Mesenchymal stem cell (in vitro differentiated cells and primary cell): ENCODE measurements around the gene RPS10.
"Not testable (repeated sequence)": the region's sequence is repeated elsewhere in the genome, so short reads cannot be mapped to it uniquely, and the experiment has no call there.

Experiments used
- DNase-seq: peaks from one replicate; pipeline ENCODE4 v3.0.0-alpha.2; 2013
- H2AFZ ChIP-seq: one replicate; pipeline ENCODE4 v1.6.1; 2013; ENCODE audit warnings: low read depth, mild to moderate bottlenecking, control low read depth, inconsistent platforms, low read length, moderate library complexity
- H2AK5ac ChIP-seq: 2 replicates; pipeline ENCODE4 v1.6.1; 2013; ENCODE audit warnings: low read length, moderate library complexity, mild to moderate bottlenecking, inconsistent platforms; ENCODE audit not compliant: severe bottlenecking
- H2BK120ac ChIP-seq: one replicate; pipeline ENCODE4 v1.6.1; 2013; ENCODE audit warnings: low read depth, mild to moderate bottlenecking, inconsistent platforms, low read length, moderate library complexity
- H2BK12ac ChIP-seq, 2 experiments: one replicate each; pipeline ENCODE4 v1.6.1; 2013; ENCODE audit warnings: inconsistent platforms in 2 of 2, low read length in 2 of 2, mild to moderate bottlenecking in 2 of 2, moderate library complexity in 2 of 2, control low read depth in 1 of 2
- H2BK15ac ChIP-seq: one replicate; pipeline ENCODE4 v1.6.1; 2013; ENCODE audit warnings: mild to moderate bottlenecking, low read depth, inconsistent platforms; ENCODE audit not compliant: poor library complexity, severe bottlenecking
- H2BK5ac ChIP-seq: 2 replicates; pipeline ENCODE4 v1.6.1; 2013; ENCODE audit warnings: low read depth, mild to moderate bottlenecking, low read length, control low read depth, inconsistent platforms; ENCODE audit not compliant: poor library complexity, severe bottlenecking
- H3K14ac ChIP-seq, 2 experiments: one replicate each; pipeline ENCODE4 v1.6.1; 2013; ENCODE audit warnings: inconsistent platforms in 2 of 2, low read length in 2 of 2, control low read depth in 1 of 2, mild to moderate bottlenecking in 1 of 2, moderate library complexity in 1 of 2
- H3K18ac ChIP-seq, 2 experiments: one replicate each; pipeline ENCODE4 v1.6.1; 2013; ENCODE audit warnings: inconsistent platforms in 2 of 2, low read length in 2 of 2, control low read depth in 1 of 2, low read depth in 1 of 2, mild to moderate bottlenecking in 1 of 2
- H3K23ac ChIP-seq, 2 experiments: one replicate each; pipeline ENCODE4 v1.6.1; 2013; ENCODE audit warnings: inconsistent platforms in 2 of 2, low read length in 2 of 2, mild to moderate bottlenecking in 2 of 2, moderate library complexity in 2 of 2, control low read depth in 1 of 2
- H3K27ac ChIP-seq: 2 replicates; pipeline ENCODE4 v1.5.1; 2013; ENCODE audit warnings: mild to moderate bottlenecking, moderate library complexity, low read length, control low read depth, inconsistent platforms; ENCODE audit not compliant: poor library complexity, severe bottlenecking
- H3K27me3 ChIP-seq, 2 experiments: 2 replicates each; pipeline versions ENCODE4 v1.6.1 to v1.7.0; 2013; ENCODE audit warnings: low read length in 2 of 2, mild to moderate bottlenecking in 2 of 2, moderate library complexity in 2 of 2, control low read depth in 1 of 2, inconsistent platforms in 1 of 2; ENCODE audit not compliant: control insufficient read depth in 1 of 2, insufficient read depth in 1 of 2
- H3K36me3 ChIP-seq, 2 experiments: 2 replicates each; pipeline versions ENCODE4 v1.6.1 to v1.7.0; 2013; ENCODE audit warnings: low read length in 2 of 2, control low read depth in 1 of 2, inconsistent platforms in 1 of 2, low read depth in 1 of 2, mild to moderate bottlenecking in 1 of 2; ENCODE audit not compliant: insufficient read depth in 2 of 2, control insufficient read depth in 1 of 2
- H3K4ac ChIP-seq, 2 experiments: one replicate each; pipeline ENCODE4 v1.6.1; 2013; ENCODE audit warnings: inconsistent platforms in 2 of 2, low read length in 2 of 2, mild to moderate bottlenecking in 2 of 2, moderate library complexity in 2 of 2, control low read depth in 1 of 2, low read depth in 1 of 2
- H3K4me1 ChIP-seq: 2 replicates; pipeline ENCODE4 v1.6.1; 2013; ENCODE audit warnings: low read depth, low read length, control low read depth; ENCODE audit not compliant: control insufficient read depth, insufficient read depth
- H3K4me2 ChIP-seq: 2 replicates; pipeline ENCODE4 v1.6.1; 2013; ENCODE audit warnings: low read length, mild to moderate bottlenecking, inconsistent platforms; ENCODE audit not compliant: poor library complexity, severe bottlenecking
- H3K4me3 ChIP-seq, 2 experiments: 2 replicates each; pipeline versions ENCODE4 v1.5.1 to v1.7.0; 2013; ENCODE audit warnings: low read length in 2 of 2, mild to moderate bottlenecking in 2 of 2, control low read depth in 1 of 2, low read depth in 1 of 2; ENCODE audit not compliant: insufficient read depth in 1 of 2
- H3K79me1 ChIP-seq: replicated peaks from 2 replicates; pipeline ENCODE4 v1.6.1; 2013; ENCODE audit warnings: mild to moderate bottlenecking, control low read depth, low read length, inconsistent platforms; ENCODE audit not compliant: poor library complexity, severe bottlenecking
- H3K9ac ChIP-seq: 2 replicates; pipeline ENCODE4 v1.7.0; 2013; ENCODE audit warnings: mild to moderate bottlenecking, low read length, moderate library complexity
- H3K9me3 ChIP-seq: 2 replicates; pipeline ENCODE4 v1.7.0; 2013; ENCODE audit warnings: mild to moderate bottlenecking, low read length; ENCODE audit not compliant: control insufficient read depth
- H4K8ac ChIP-seq: one replicate; pipeline ENCODE4 v1.6.1; 2013; ENCODE audit warnings: inconsistent platforms, mild to moderate bottlenecking, low read length, moderate library complexity
- H4K91ac ChIP-seq: one replicate; pipeline ENCODE4 v1.6.1; 2013; ENCODE audit warnings: mild to moderate bottlenecking, low read length, inconsistent platforms
- WGBS: methylation state at CpG from one replicate; pipeline ENCODE4 v1.1.7; 2013; ENCODE audit warnings: mixed read lengths; 5-methylcytosine and 5-hydroxymethylcytosine counted together

The RPS10 gene

GRCh38 chr6:34377984-34378383, 47.9 kb downstream of the RPS10 start:
- peaks cover 7% of the 10 kb centered on the region for H3K4me1 ChIP-seq
- no peak overlapping the region for H4K8ac ChIP-seq
- H3K4me2 ChIP-seq, result no peak overlapping the region
- H2BK12ac ChIP-seq, result no peak overlapping the region
- H3K36me3 ChIP-seq, result no peaks in the 10 kb centered on the region
- no peak overlapping the region for H3K27ac ChIP-seq
- H2BK5ac ChIP-seq, result no peak overlapping the region
- H4K91ac ChIP-seq, result no peak overlapping the region
- H3K79me1 ChIP-seq, result peaks cover 14% of the 10 kb centered on the region
- no peak overlapping the region for H2BK120ac ChIP-seq
- no peaks in the 10 kb centered on the region for H3K27me3 ChIP-seq
- H3K9me3 ChIP-seq, result no peaks in the 10 kb centered on the region
- H2BK15ac ChIP-seq, result no peak overlapping the region
- H3K4ac ChIP-seq, result no peak overlapping the region
- no peak overlapping the region for H2AK5ac ChIP-seq
- no peak overlapping the region for H2AFZ ChIP-seq
- H3K23ac ChIP-seq, result no peak overlapping the region
- no peak overlapping the region for H3K18ac ChIP-seq
- no peak overlapping the region for H3K4me3 ChIP-seq
- no peak for DNase-seq
- 95% methylated on average over 5 of the region's 5 CpGs for WGBS
- H3K9ac ChIP-seq, result no peak overlapping the region
- no peak overlapping the region for H3K14ac ChIP-seq

GRCh38 chr6:34377571-34377970, 48.3 kb downstream of the RPS10 start:
- WGBS, result 83% methylated on average over 5 of the region's 5 CpGs
- H2AK5ac ChIP-seq, H3K4me2 ChIP-seq, H3K4me3 ChIP-seq, H2BK15ac ChIP-seq, H2BK12ac ChIP-seq, H4K8ac ChIP-seq, H3K4me1 ChIP-seq, H3K9me3 ChIP-seq, DNase-seq, H4K91ac ChIP-seq, H3K4ac ChIP-seq, H3K14ac ChIP-seq, H3K36me3 ChIP-seq, H2BK120ac ChIP-seq, H3K18ac ChIP-seq, H3K27ac ChIP-seq, H2AFZ ChIP-seq, H3K9ac ChIP-seq, H2BK5ac ChIP-seq, H3K27me3 ChIP-seq, H3K23ac ChIP-seq: not testable (repeated sequence)
- H3K79me1 ChIP-seq, result peaks cover 14% of the 10 kb centered on the region

- no peaks in the 10 kb centered on the region for H3K9me3 ChIP-seq
- H2AFZ ChIP-seq, result no peak overlapping the region
- WGBS, result 97% methylated on average over 5 of the region's 5 CpGs
Measured at GRCh38 chr6:34375833-34376232, 50.0 kb downstream of the RPS10 start.

GRCh38 chr6:34374508-34374907, 51.4 kb downstream of the RPS10 start:
- Histone ChIP-seq H3K27ac (no peak overlapping the region), H2AK5ac (no peak overlapping the region), H3K9me3 (no peaks in the 10 kb centered on the region), H3K4me3 (no peak overlapping the region), H3K36me3 (peaks cover 0 to 6% of the 10 kb centered on the region in 2 experiments), H2AFZ (no peak overlapping the region), H3K18ac (peak overlapping the region in 1 of 2 experiments; percentile 12), H2BK120ac (no peak overlapping the region), H2BK12ac (no peak overlapping the region), H2BK5ac (no peak overlapping the region), H3K4ac (no peak overlapping the region), H4K8ac (no peak overlapping the region), H4K91ac (no peak overlapping the region), H3K23ac (no peak overlapping the region), H3K9ac (no peak overlapping the region), H2BK15ac (no peak overlapping the region), H3K27me3 (no peaks in the 10 kb centered on the region), H3K14ac (peak overlapping the region in 1 of 2 experiments; percentile 57), H3K79me1 (peaks cover 19% of the 10 kb centered on the region), H3K4me1 (peaks cover 5% of the 10 kb centered on the region), H3K4me2 (no peak overlapping the region)
- no peak for DNase-seq
- WGBS, result 98% methylated on average over 4 of the region's 4 CpGs

More at GRCh38 chr6:34375833-34376232, 50.0 kb downstream of the RPS10 start:
- Histone ChIP-seq H3K9ac (no peak overlapping the region), H3K4me3 (no peak overlapping the region), H3K27me3 (no peaks in the 10 kb centered on the region), H2BK15ac (no peak overlapping the region), H3K4me2 (no peak overlapping the region), H4K91ac (no peak overlapping the region), H3K36me3 (no peaks in the 10 kb centered on the region), H2BK120ac (no peak overlapping the region), H3K18ac (no peak overlapping the region), H4K8ac (no peak overlapping the region), H2BK5ac (no peak overlapping the region), H3K27ac (no peak overlapping the region), H3K4me1 (peaks cover 5% of the 10 kb centered on the region), H3K4ac (no peak overlapping the region), H2AK5ac (no peak overlapping the region), H3K23ac (no peak overlapping the region), H2BK12ac (no peak overlapping the region), H3K79me1 (peaks cover 16% of the 10 kb centered on the region), H3K14ac (no peak overlapping the region)
- DNase-seq, result no peak
